SK-N-SH (cell line): ENCODE measurements around the gene TEX9. TPM values are rescaled to one million over a fixed set of nuclear protein-coding genes. Genes with fewer than 3 reads are reported as not detected.

ENCODE experiments used
- CTCF ChIA-PET: fragments of 300-600, 350-600 bp; formaldehyde crosslinking; extraction: SDS; loops from one replicate; lab custom pipeline; 2021; lab: Yijun Ruan, JAX
- POLR2A ChIA-PET: fragments of 350-600 bp; sonication (Branson Sonifier 250); formaldehyde crosslinking; extraction: SDS; loops from one replicate; lab custom pipeline; 2020; ENCODE audit warnings: antibody characterized with exemption, inconsistent platforms; lab: Yijun Ruan, JAX
- DNase-seq: peaks from one replicate; pipeline ENCODE4 v3.0.0; 2012
- H2AFZ ChIP-seq: fragments of 200-600 bp; sonication (generic); 2 replicates; pipeline ENCODE4 v1.8.1; 2016; ENCODE audit warnings: antibody characterized with exemption, mild to moderate bottlenecking, low read depth
- H3F3A ChIP-seq: fragments of 200-600 bp; sonication (generic); replicated peaks from 2 replicates; pipeline ENCODE3; 2016; ENCODE audit warnings: antibody characterized with exemption, mild to moderate bottlenecking; ENCODE audit not compliant: insufficient read depth
- H3K27ac ChIP-seq, 2 experiments: fragments of 200-500 bp in 1 of 2; fragments of 200-600 bp in 1 of 2; sonication (Bioruptor generic) in 1 of 2; sonication (generic), shearing (Covaris generic) in 1 of 2; 2 replicates each; pipeline versions ENCODE4 v1.5.1 to v1.6.1; 2014 to 2016; ENCODE audit warnings: low read depth in 2 of 2, inconsistent platforms in 1 of 2, low read length in 1 of 2, mild to moderate bottlenecking in 1 of 2, mixed read lengths in 1 of 2
- H3K27me3 ChIP-seq: fragments of 200-600 bp; sonication (generic), shearing (Covaris generic); 2 replicates; pipeline ENCODE4 v1.6.1; 2016; ENCODE audit warnings: mixed run types; ENCODE audit not compliant: insufficient read depth
- H3K36me3 ChIP-seq, 2 experiments: fragments of 200-500 bp in 1 of 2; fragments of 200-600 bp in 1 of 2; sonication (Bioruptor generic) in 1 of 2; sonication (generic) in 1 of 2; replicated peaks in 1 of 2; 2 replicates each; pipeline versions ENCODE3 to v1.5.1; 2014 to 2016; ENCODE audit warnings: low read length in 1 of 2, mild to moderate bottlenecking in 1 of 2; ENCODE audit not compliant: insufficient read depth in 2 of 2, control insufficient read depth in 1 of 2
- H3K4me1 ChIP-seq, 2 experiments: fragments of 200-500 bp in 1 of 2; fragments of 200-600 bp in 1 of 2; sonication (Bioruptor generic) in 1 of 2; sonication (generic), shearing (Covaris generic) in 1 of 2; 2 replicates each; pipeline versions ENCODE4 v1.5.1 to v1.6.1; 2014 to 2016; ENCODE audit warnings: low read depth in 1 of 2, low read length in 1 of 2, mixed run types in 1 of 2; ENCODE audit not compliant: insufficient read depth in 2 of 2, control insufficient read depth in 1 of 2
- H3K4me2 ChIP-seq: fragments of 200-600 bp; sonication (generic), shearing (Covaris generic); 2 replicates; pipeline ENCODE4 v1.6.1; 2017; ENCODE audit warnings: mixed run types
- H3K4me3 ChIP-seq, 2 experiments: fragments of 200-500 bp in 1 of 2; fragments of 200-600 bp in 1 of 2; sonication (Bioruptor generic) in 1 of 2; sonication (generic), shearing (Covaris generic) in 1 of 2; 2 replicates each; pipeline versions ENCODE4 v1.5.1 to v1.8.1; 2014 to 2016; ENCODE audit warnings: low read depth in 2 of 2, inconsistent platforms in 1 of 2, low read length in 1 of 2, mild to moderate bottlenecking in 1 of 2, mixed read lengths in 1 of 2, moderate library complexity in 1 of 2
- H3K79me2 ChIP-seq: fragments of 200-600 bp; sonication (generic); 2 replicates; pipeline ENCODE4 v1.8.1; 2017; ENCODE audit warnings: mild to moderate bottlenecking; ENCODE audit not compliant: insufficient read depth
- H3K9ac ChIP-seq: fragments of 200-600 bp; sonication (generic); 2 replicates; pipeline ENCODE4 v1.6.1; 2017; ENCODE audit warnings: mixed run types
- H3K9me2 ChIP-seq: fragments of 200-600 bp; sonication (generic); 2 replicates; pipeline ENCODE4 v1.6.1; 2017; ENCODE audit warnings: mixed run types
- H3K9me3 ChIP-seq: fragments of 200-600 bp; sonication (generic); 2 replicates; pipeline ENCODE4 v1.6.1; 2017; ENCODE audit warnings: mixed run types, mild to moderate bottlenecking, moderate library complexity
- H4K20me1 ChIP-seq: fragments of 200-600 bp; sonication (generic); 2 replicates; pipeline ENCODE4 v1.6.1; 2017; ENCODE audit warnings: mild to moderate bottlenecking, mixed run types; ENCODE audit not compliant: insufficient read depth
- FOXM1 ChIP-seq: IDR thresholded peaks from 2 replicates; pipeline ENCODE4 v1.4.0; 2012; ENCODE audit warnings: low read depth, mild to moderate bottlenecking
- MXI1 ChIP-seq: IDR thresholded peaks from 2 replicates; pipeline ENCODE4 v1.6.1; 2012; ENCODE audit warnings: mild to moderate bottlenecking, low read depth, low read length, improper control_type of control experiment
- NRF1 ChIP-seq: IDR thresholded peaks from 2 replicates; pipeline ENCODE4 v1.6.1; 2012; ENCODE audit warnings: low read depth, mild to moderate bottlenecking, low read length
- RFX5 ChIP-seq: IDR thresholded peaks from 2 replicates; pipeline ENCODE4 v1.6.1; 2012; ENCODE audit warnings: mild to moderate bottlenecking, improper control_type of control experiment, low read length
- RXRA ChIP-seq: IDR thresholded peaks from 2 replicates; pipeline ENCODE4 v1.4.0; 2012; ENCODE audit warnings: low read depth, mild to moderate bottlenecking, borderline replicate concordance
- SMC3 ChIP-seq: IDR thresholded peaks from 2 replicates; pipeline ENCODE4 v1.6.1; 2012; ENCODE audit warnings: low read depth, low read length, improper control_type of control experiment
- TAF1 ChIP-seq: IDR thresholded peaks from 2 replicates; pipeline ENCODE4 v1.6.1; 2012; ENCODE audit warnings: low read depth, mild to moderate bottlenecking, low read length, moderate library complexity, borderline replicate concordance
- TCF12 ChIP-seq: IDR thresholded peaks from 2 replicates; pipeline ENCODE4 v1.4.0; 2012
- TEAD4 ChIP-seq: IDR thresholded peaks from 2 replicates; pipeline ENCODE4 v1.4.0; 2012; ENCODE audit warnings: mild to moderate bottlenecking, borderline replicate concordance; ENCODE audit not compliant: insufficient read depth
- YY1 ChIP-seq: IDR thresholded peaks from 2 replicates; pipeline ENCODE4 v1.4.0; 2012; ENCODE audit warnings: low read depth, mild to moderate bottlenecking
- WGBS: methylation state at CpG from one replicate; pipeline ENCODE4 v1.1.6; 2017; ENCODE audit warnings: low lambda C conversion rate; 5-methylcytosine and 5-hydroxymethylcytosine counted together
- polyA plus RNA-seq, 3 experiments: library from polyadenylated mRNA; depleted of rRNA; stranded (reverse); fragments of >200 nt; gene quantifications; 2 replicates each; pipeline ENCODE4 v1.2.3, GENCODE V29; 2012
- TF ChIP-seq, protein P1 (sequence below): IDR thresholded peaks from 2 replicates; pipeline ENCODE4 v1.4.0; 2012; ENCODE audit warnings: low read depth
- TF ChIP-seq, protein P2 (sequence below): IDR thresholded peaks from 2 replicates; pipeline ENCODE4 v1.4.0; 2012; ENCODE audit warnings: low read depth, borderline replicate concordance
- TF ChIP-seq, protein P3 (sequence below): IDR thresholded peaks from 2 replicates; pipeline ENCODE4; 2012
- TF ChIP-seq, protein P4 (sequence below): IDR thresholded peaks from 2 replicates; pipeline ENCODE4 v1.6.1; 2012; ENCODE audit warnings: mild to moderate bottlenecking, low read depth, low read length, moderate library complexity

TEX9 gene
- polyA plus RNA-seq, 1 of the 3 experiments (the other 2 are of a cell fraction) = 1.9 TPM

DNA sequence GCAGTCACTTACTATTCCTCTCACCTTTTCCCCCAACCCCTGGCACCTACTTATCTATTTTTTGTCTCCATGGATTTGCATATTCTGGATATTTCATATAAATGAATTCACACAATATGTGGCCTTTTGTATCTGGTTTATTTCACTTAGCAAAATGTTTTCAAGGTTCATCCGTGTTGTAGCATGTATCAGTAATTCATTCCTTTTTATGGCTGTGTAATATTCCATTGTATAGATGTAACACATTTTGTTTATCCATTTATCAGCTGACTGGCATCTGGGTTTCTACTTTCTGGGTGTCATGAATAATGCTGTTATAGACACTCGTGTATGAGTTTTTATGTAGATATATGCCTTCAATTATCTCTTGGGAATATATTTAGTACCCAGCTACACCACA, 93.9 kb downstream of the TEX9 start:
- Histone ChIP-seq H3K4me1 (peaks cover 0 to 8% of the 10 kb centered on the region in 2 experiments; a peak in 2 of 4 replicates), H4K20me1 (no peaks in the 10 kb centered on the region), H3K4me3 (no peak overlapping the region), H3K9me2 (no peaks in the 10 kb centered on the region), H3K9me3 (no peaks in the 10 kb centered on the region), H3K27me3 (no peaks in the 10 kb centered on the region), H3K79me2 (no peaks in the 10 kb centered on the region), H3F3A (peaks cover 8% of the 10 kb centered on the region), H3K36me3 (peaks cover 0 to 9% of the 10 kb centered on the region in 2 experiments), H3K27ac (no peak overlapping the region), H3K9ac (no peak overlapping the region), H3K4me2 (no peak overlapping the region), H2AFZ (no peak overlapping the region)
- DNase-seq = no peak
- TF ChIP-seq, protein P1, sequence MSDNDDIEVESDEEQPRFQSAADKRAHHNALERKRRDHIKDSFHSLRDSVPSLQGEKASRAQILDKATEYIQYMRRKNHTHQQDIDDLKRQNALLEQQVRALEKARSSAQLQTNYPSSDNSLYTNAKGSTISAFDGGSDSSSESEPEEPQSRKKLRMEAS = no peak
- TF ChIP-seq NRF1 (no peak), FOXM1 (no peak), SMC3 (no peak), TEAD4 (no peak), YY1 (no peak), RXRA (no peak), TCF12 (no peak), MXI1 (no peak), RFX5 (no peak)
- TF ChIP-seq, protein P2, sequence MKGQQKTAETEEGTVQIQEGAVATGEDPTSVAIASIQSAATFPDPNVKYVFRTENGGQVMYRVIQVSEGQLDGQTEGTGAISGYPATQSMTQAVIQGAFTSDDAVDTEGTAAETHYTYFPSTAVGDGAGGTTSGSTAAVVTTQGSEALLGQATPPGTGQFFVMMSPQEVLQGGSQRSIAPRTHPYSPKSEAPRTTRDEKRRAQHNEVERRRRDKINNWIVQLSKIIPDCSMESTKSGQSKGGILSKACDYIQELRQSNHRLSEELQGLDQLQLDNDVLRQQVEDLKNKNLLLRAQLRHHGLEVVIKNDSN = no peak
- TF ChIP-seq, protein P3, sequence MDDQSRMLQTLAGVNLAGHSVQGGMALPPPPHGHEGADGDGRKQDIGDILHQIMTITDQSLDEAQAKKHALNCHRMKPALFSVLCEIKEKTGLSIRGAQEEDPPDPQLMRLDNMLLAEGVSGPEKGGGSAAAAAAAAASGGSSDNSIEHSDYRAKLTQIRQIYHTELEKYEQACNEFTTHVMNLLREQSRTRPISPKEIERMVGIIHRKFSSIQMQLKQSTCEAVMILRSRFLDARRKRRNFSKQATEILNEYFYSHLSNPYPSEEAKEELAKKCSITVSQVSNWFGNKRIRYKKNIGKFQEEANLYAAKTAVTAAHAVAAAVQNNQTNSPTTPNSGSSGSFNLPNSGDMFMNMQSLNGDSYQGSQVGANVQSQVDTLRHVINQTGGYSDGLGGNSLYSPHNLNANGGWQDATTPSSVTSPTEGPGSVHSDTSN = no peak
- WGBS = 90% methylated on average over 2 of the region's 2 CpGs
- ChIA-PET POLR2A (no interaction called here), CTCF (interaction anchor here (0.9 kb wide), 1 partner anchor 32 kb away, joined by 3 read pairs; no protein-coding TSS in a partner anchor)

DNA sequence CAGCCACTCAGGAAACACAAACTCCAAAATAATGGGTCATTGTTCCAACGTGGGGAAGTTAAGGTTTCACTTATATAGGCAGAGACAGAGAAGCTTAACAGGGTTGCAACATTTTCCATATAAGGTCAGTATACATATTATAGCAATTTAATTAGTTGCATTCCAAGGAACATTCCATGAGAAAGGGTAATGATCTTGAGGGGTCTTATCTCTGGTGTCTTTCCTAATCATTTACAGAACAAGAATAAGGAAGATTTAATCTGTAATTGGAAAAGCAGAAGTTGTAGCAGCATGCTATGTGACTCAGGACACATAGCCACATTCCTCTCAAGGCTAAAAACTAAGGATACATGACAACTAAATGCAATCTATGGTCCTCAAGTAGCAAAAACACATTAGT, 94.8 kb downstream of the TEX9 start:
- TF ChIP-seq, protein P4, sequence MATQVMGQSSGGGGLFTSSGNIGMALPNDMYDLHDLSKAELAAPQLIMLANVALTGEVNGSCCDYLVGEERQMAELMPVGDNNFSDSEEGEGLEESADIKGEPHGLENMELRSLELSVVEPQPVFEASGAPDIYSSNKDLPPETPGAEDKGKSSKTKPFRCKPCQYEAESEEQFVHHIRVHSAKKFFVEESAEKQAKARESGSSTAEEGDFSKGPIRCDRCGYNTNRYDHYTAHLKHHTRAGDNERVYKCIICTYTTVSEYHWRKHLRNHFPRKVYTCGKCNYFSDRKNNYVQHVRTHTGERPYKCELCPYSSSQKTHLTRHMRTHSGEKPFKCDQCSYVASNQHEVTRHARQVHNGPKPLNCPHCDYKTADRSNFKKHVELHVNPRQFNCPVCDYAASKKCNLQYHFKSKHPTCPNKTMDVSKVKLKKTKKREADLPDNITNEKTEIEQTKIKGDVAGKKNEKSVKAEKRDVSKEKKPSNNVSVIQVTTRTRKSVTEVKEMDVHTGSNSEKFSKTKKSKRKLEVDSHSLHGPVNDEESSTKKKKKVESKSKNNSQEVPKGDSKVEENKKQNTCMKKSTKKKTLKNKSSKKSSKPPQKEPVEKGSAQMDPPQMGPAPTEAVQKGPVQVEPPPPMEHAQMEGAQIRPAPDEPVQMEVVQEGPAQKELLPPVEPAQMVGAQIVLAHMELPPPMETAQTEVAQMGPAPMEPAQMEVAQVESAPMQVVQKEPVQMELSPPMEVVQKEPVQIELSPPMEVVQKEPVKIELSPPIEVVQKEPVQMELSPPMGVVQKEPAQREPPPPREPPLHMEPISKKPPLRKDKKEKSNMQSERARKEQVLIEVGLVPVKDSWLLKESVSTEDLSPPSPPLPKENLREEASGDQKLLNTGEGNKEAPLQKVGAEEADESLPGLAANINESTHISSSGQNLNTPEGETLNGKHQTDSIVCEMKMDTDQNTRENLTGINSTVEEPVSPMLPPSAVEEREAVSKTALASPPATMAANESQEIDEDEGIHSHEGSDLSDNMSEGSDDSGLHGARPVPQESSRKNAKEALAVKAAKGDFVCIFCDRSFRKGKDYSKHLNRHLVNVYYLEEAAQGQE = no peak
- TF ChIP-seq TCF12 = no peak
- TF ChIP-seq TAF1 = no peak
- POLR2A ChIA-PET = no interaction called here
- 23% methylated on average over 1 of the region's 1 CpG for WGBS

More for the DNA sequence above, 94.8 kb downstream of the TEX9 start:
- H3K9me3 ChIP-seq = no peaks in the 10 kb centered on the region
- H3K27me3 ChIP-seq = no peaks in the 10 kb centered on the region
- no peak overlapping the region for H2AFZ ChIP-seq
- H3K9ac ChIP-seq = no peak overlapping the region
- H3K4me1 ChIP-seq = peaks cover under 1 to 8% of the 10 kb centered on the region in 2 experiments; a peak in 3 of 4 replicates
- no peak overlapping the region for H3K4me3 ChIP-seq
- CTCF ChIA-PET = interaction anchor here (0.7 kb wide), 1 partner anchor 32 kb away, joined by 3 read pairs; no protein-coding TSS in a partner anchor
- H3F3A ChIP-seq = peaks cover 8% of the 10 kb centered on the region
- no peak overlapping the region for H3K4me2 ChIP-seq
- peak overlapping the region in 1 of 2 experiments; percentile 20; a peak in 1 of 4 replicates for H3K27ac ChIP-seq
- H3K79me2 ChIP-seq = no peaks in the 10 kb centered on the region
- H3K36me3 ChIP-seq = peaks cover 0 to 9% of the 10 kb centered on the region in 2 experiments
- DNase-seq = no peak
- no peaks in the 10 kb centered on the region for H4K20me1 ChIP-seq
- H3K9me2 ChIP-seq = no peaks in the 10 kb centered on the region
